Astrocyte (in vitro differentiated cells and primary cell): Measurements from ENCODE around the gene CDH23.

Source experiments
- CTCF ChIP-seq: IDR thresholded peaks from 2 replicates; pipeline ENCODE4 v1.5.1; 2011; ENCODE audit warnings: low read depth, mild to moderate bottlenecking, inconsistent platforms, low read length, moderate library complexity; ENCODE audit not compliant: insufficient read depth
- EZH2 ChIP-seq: IDR thresholded peaks from 2 replicates; pipeline ENCODE4 v1.6.1; 2012; ENCODE audit warnings: mild to moderate bottlenecking, low read length, inconsistent platforms; ENCODE audit not compliant: insufficient read depth

DNA sequence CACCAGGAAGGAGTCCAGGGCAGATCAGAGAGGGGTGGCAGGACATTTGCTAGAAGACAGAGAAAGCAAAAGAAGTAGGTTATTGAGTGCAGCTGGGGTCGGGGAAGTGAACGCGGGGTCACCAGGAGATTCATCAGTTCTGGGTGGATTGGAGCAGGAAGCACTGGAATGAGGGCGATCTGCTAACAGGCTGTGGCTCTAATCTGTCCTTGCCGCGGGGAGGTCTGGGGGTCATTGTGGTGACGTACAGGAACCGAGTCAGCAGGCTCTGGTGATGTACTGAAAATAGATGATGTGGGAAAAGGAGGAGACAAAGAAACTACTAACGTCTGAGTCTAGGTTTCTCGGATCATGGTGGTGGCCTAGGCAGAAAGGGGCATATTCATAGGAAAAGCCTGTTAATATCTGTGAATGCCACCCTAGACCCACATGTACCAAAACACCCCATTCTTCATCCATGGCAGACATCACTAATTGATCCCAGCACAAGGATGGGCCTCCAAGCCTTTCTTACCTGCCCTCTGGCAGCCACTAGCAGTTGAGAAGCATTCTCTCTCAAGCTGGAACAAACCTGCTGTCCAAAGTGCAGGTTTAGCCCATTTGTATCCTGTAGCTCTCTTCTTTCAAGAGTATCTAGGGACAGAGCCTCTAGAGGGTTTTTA is 188.3 kb downstream of the CDH23 start:
- TF ChIP-seq CTCF (no peak), EZH2 (no peak)
